DMS153 treated with DMSO at 0.1 percent for 48 hours (cell line): Measurements from ENCODE around the gene TEX36.
"Not testable (repeated sequence)": the region's sequence is repeated elsewhere in the genome, so short reads cannot be mapped to it uniquely, and the experiment has no call there.

Experiments
- DNase-seq: peaks from one replicate; lab custom pipeline; 2025; ENCODE audit not compliant: unreplicated experiment; lab: John Stamatoyannopoulos, UW

Gene TEX36

GRCh38 chr10:125634606-125635005, 48.4 kb downstream of the TEX36 start:
- no peak for DNase-seq

GRCh38 chr10:125633517-125633999, 49.4 kb downstream of the TEX36 start:
- DNase-seq, result peak; percentile 93

GRCh38 chr10:125631806-125632205, 51.2 kb downstream of the TEX36 start:
- no peak for DNase-seq

- peak; percentile 79 for DNase-seq
Observed at GRCh38 chr10:125629758-125630376, 53.1 kb downstream of the TEX36 start.

- DNase-seq, result no peak
Observed at GRCh38 chr10:125628104-125629049, 54.6 kb downstream of the TEX36 start.

- DNase-seq, result no peak
Observed at GRCh38 chr10:125627646-125628045, 55.3 kb downstream of the TEX36 start.

GRCh38 chr10:125626671-125627070, 56.3 kb downstream of the TEX36 start:
- DNase-seq, result no peak

GRCh38 chr10:125625586-125625985, 57.4 kb downstream of the TEX36 start:
- DNase-seq, result no peak

- DNase-seq, result no peak
Observed at GRCh38 chr10:125624800-125625199, 58.2 kb downstream of the TEX36 start.

- no peak for DNase-seq
Observed at GRCh38 chr10:125621052-125621451, 61.9 kb downstream of the TEX36 start.

GRCh38 chr10:125620401-125620800, 62.6 kb downstream of the TEX36 start:
- DNase-seq, result no peak

GRCh38 chr10:125613062-125613461, 69.9 kb downstream of the TEX36 start:
- not testable (repeated sequence) for DNase-seq

GRCh38 chr10:125611756-125612155, 71.2 kb downstream of the TEX36 start:
- DNase-seq, result no peak

GRCh38 chr10:125611216-125611615, 71.7 kb downstream of the TEX36 start:
- DNase-seq, result no peak

- DNase-seq, result no peak
Observed at GRCh38 chr10:125609859-125610258, 73.1 kb downstream of the TEX36 start.

- no peak for DNase-seq
Observed at GRCh38 chr10:125608474-125608873, 74.5 kb downstream of the TEX36 start.

GRCh38 chr10:125607689-125608290, 75.2 kb downstream of the TEX36 start:
- DNase-seq, result no peak

GRCh38 chr10:125606414-125607010, 76.5 kb downstream of the TEX36 start:
- DNase-seq, result no peak
